Inflammatory macrophage treated with lipopolysaccharide for 4 hours (primary cell): ENCODE measurements around the gene PGA5.

ENCODE experiments used
- DNase-seq: peaks from one replicate; pipeline ENCODE4 v3.0.0-alpha.2; 2020

The PGA5 gene

GRCh38 chr11:61297746-61298145, 56.8 kb downstream of the PGA5 start:
- DNase-seq: peak; percentile 76

- DNase-seq: no peak
Measured at GRCh38 chr11:61298663-61299244, 57.8 kb downstream of the PGA5 start.
